Measurements from ENCODE around the gene PROZ. TPM values are rescaled to one million over a fixed set of nuclear protein-coding genes. Genes with fewer than 3 reads are reported as not detected.

Gene PROZ
- polyA plus RNA-seq, 1 of the 3 experiments (the other 2 are of a cell fraction) = not detected

DNA sequence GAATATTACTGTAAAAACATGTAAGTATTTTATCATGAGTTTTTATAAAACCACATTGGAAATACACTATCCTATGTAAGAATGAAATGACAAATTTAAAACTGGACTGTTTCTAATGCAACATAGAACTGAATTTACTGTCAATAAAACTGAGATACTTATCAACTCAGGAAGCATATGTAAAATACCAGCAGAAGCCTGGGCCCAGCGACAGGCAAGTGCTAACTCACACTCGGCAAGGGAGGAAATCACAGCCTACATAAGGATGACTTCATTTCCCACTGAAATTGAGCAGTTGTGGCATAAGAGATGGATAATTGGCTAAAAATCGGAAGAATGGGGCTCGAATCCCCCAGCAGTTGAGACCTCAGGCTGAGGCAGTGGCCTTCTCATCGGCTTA lies 12.1 kb downstream of the PROZ start:
- ChIA-PET POLR2A (no interaction called here), CTCF (interaction anchor here (1.0 kb wide), 1 partner anchor 288 kb away, joined by 3 read pairs; no protein-coding TSS in a partner anchor)
- Histone ChIP-seq H3K4me2 (no peak overlapping the region), H2AFZ (ENCODE audit: low read depth) (no peak overlapping the region), H3K27ac (ENCODE audit: low read depth in 2 of 2, low read length in 1 of 2) (no peak overlapping the region), H4K20me1 (ENCODE audit: insufficient read depth) (no peaks in the 10 kb centered on the region), H3K79me2 (ENCODE audit: insufficient read depth) (no peaks in the 10 kb centered on the region), H3K36me3 (replicated peaks in 1 of 2; ENCODE audit: control insufficient read depth in 1 of 2, insufficient read depth in 2 of 2, low read length in 1 of 2) (peaks cover 24 to 29% of the 10 kb centered on the region in 2 experiments), H3F3A (replicated peaks; ENCODE audit: insufficient read depth) (no peaks in the 10 kb centered on the region), H3K4me1 (ENCODE audit: control insufficient read depth in 1 of 2, insufficient read depth in 2 of 2, low read depth in 1 of 2, low read length in 1 of 2) (no peaks in the 10 kb centered on the region), H3K27me3 (ENCODE audit: insufficient read depth) (no peaks in the 10 kb centered on the region), H3K4me3 (ENCODE audit: low read depth in 2 of 2, low read length in 1 of 2) (no peak overlapping the region), H3K9me2 (no peaks in the 10 kb centered on the region), H3K9ac (no peak overlapping the region), H3K9me3 (no peaks in the 10 kb centered on the region)
- no peak for DNase-seq
- 81% methylated on average over 5 of the region's 5 CpGs for WGBS (ENCODE audit: low lambda C conversion rate)
- TF ChIP-seq TCF12 (IDR thresholded peaks at IDR 0.05) (no peak), FOXJ3 (CRISPR knock-in tag; IDR thresholded peaks at IDR 0.05) (no peak), MAX (IDR thresholded peaks at IDR 0.05; ENCODE audit: low read depth) (no peak), POLR2AphosphoS5 (IDR thresholded peaks at IDR 0.05; ENCODE audit: low read depth, low read length) (no peak), RAD21 (IDR thresholded peaks at IDR 0.05; ENCODE audit: low read length) (no peak), RFX5 (IDR thresholded peaks at IDR 0.05; ENCODE audit: low read length) (no peak), USF2 (IDR thresholded peaks at IDR 0.05; ENCODE audit: borderline replicate concordance, low read depth, low read length) (no peak), SIN3A (IDR thresholded peaks at IDR 0.05; ENCODE audit: borderline replicate concordance, low read depth, low read length) (no peak)

DNA sequence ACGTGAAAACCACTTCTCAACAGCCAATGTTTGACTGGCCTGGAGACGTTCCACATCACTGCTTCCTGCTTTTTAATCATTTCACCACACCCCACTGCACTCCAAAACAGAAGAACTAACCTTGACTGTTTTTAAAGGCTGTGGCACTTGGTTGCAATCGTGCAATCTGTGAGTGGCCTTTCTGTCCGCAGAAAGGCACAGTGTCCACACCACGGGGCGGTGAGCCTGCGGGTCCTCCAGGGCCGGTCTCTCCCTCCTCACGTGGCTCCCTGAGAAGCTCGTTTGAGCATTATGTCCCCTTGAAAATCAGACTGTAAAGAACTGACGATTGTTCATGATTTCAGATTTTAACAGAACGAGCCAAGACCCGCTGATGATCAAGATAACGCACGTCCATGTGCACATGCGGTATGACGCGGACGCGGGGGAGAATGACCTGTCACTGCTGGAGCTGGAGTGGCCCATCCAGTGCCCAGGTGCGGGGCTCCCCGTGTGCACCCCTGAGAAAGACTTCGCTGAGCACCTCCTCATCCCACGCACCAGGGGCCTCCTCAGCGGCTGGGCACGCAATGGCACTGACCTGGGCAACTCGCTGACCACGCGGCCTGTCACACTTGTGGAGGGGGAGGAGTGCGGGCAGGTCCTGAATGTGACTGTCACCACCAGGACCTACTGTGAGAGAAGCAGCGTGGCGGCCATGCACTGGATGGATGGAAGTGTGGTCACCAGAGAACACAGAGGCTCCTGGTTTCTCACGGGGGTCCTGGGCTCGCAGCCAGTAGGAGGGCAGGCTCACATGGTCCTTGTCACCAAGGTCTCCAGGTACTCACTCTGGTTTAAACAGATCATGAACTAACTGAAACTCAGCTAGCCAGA lies 13.0 kb downstream of the PROZ start:
- no peaks in the 10 kb centered on the region for H4K20me1 ChIP-seq (ENCODE audit: insufficient read depth)
- no peaks in the 10 kb centered on the region for H3K9me2 ChIP-seq
- H3K4me1 ChIP-seq (ENCODE audit: control insufficient read depth in 1 of 2, insufficient read depth in 2 of 2, low read depth in 1 of 2, low read length in 1 of 2) = no peaks in the 10 kb centered on the region
- H3K27ac ChIP-seq (ENCODE audit: low read depth in 2 of 2, low read length in 1 of 2) = no peak overlapping the region
- H3K4me2 ChIP-seq = no peak overlapping the region
- no peaks in the 10 kb centered on the region for H3K27me3 ChIP-seq (ENCODE audit: insufficient read depth)
- no peak overlapping the region for H2AFZ ChIP-seq (ENCODE audit: low read depth)
- no peak overlapping the region for H3K4me3 ChIP-seq (ENCODE audit: low read depth in 2 of 2, low read length in 1 of 2)
- ChIA-PET CTCF (no interaction called here), POLR2A (no interaction called here)
- H3K9ac ChIP-seq = no peak overlapping the region
- no peaks in the 10 kb centered on the region for H3F3A ChIP-seq (replicated peaks; ENCODE audit: insufficient read depth)
- TF ChIP-seq USF2 (IDR thresholded peaks at IDR 0.05; ENCODE audit: borderline replicate concordance, low read depth, low read length) (no peak), RFX5 (IDR thresholded peaks at IDR 0.05; ENCODE audit: low read length) (no peak), REST (IDR thresholded peaks at IDR 0.05; ENCODE audit: low read depth, low read length) (no peak), YY1 (IDR thresholded peaks at IDR 0.05; ENCODE audit: low read depth) (no peak)
- H3K36me3 ChIP-seq (replicated peaks in 1 of 2; ENCODE audit: control insufficient read depth in 1 of 2, insufficient read depth in 2 of 2, low read length in 1 of 2) = peaks cover 28 to 38% of the 10 kb centered on the region in 2 experiments
- H3K79me2 ChIP-seq (ENCODE audit: insufficient read depth) = no peaks in the 10 kb centered on the region
- no peaks in the 10 kb centered on the region for H3K9me3 ChIP-seq
- DNase-seq = no peak
- 95% methylated on average over 24 of the region's 34 CpGs for WGBS (ENCODE audit: low lambda C conversion rate)

All from SK-N-SH (cell line).